IPS-15b (cell line): ENCODE measurements around the gene MAP3K2.

Experiments
- H3K27me3 ChIP-seq: one replicate; pipeline ENCODE4 v1.6.1; 2013; ENCODE audit warnings: low read length; ENCODE audit not compliant: control insufficient read depth, insufficient read depth
- H3K36me3 ChIP-seq: one replicate; pipeline ENCODE4 v1.6.1; 2013; ENCODE audit warnings: low read length; ENCODE audit not compliant: control insufficient read depth, insufficient read depth
- H3K4me1 ChIP-seq: one replicate; pipeline ENCODE4 v1.6.1; 2013; ENCODE audit warnings: mild to moderate bottlenecking, low read length; ENCODE audit not compliant: control insufficient read depth, insufficient read depth
- H3K4me3 ChIP-seq: one replicate; pipeline ENCODE4 v1.5.1; 2013; ENCODE audit warnings: low read depth, low read length
- H3K9ac ChIP-seq: one replicate; pipeline ENCODE4 v1.6.1; 2013; ENCODE audit warnings: low read depth, mild to moderate bottlenecking, low read length
- H3K9me3 ChIP-seq: one replicate; pipeline ENCODE4 v1.6.1; 2013; ENCODE audit warnings: mild to moderate bottlenecking, low read length; ENCODE audit not compliant: control insufficient read depth, insufficient read depth

Gene MAP3K2

DNA sequence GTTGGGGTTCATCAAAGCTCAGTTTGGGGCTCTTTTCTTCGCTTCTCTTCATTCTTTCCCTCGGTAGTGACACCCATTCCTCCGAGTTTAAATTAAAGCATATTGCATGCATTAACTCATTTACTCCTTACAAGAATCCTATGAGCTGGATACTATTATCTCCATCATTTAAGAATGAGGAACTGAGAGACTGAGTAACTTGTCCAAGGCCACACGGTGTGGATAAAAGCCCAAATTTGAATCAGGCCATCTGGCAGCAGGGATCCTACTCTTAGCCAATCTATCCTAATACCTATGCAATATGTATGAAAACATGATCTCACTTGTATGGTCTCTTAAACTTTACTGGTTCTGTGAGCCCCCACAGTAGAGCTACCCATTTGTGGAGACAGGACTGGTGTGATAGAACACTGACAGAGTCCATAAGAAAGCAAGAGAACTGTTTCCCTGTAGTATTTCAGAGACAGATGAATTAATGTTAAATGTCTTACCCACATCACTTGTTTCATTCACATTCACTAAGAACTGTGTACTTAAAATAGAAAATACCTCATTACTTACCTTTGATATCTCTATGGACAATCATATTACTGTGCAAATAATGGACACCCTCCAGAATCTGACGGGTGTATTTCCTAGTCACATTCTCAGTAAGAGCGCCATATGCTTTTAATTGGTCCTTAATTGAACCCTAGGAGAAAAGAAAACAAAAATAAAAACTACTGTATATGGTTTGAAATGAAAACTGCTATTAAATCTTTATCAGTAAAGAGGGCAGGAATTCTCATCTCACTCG lies 73.4 kb downstream of the MAP3K2 start:
- no peaks in the 10 kb centered on the region for H3K27me3 ChIP-seq
- H3K4me1 ChIP-seq = no peaks in the 10 kb centered on the region
- no peak overlapping the region for H3K4me3 ChIP-seq
- H3K36me3 ChIP-seq = peaks cover 11% of the 10 kb centered on the region
- H3K9me3 ChIP-seq = no peaks in the 10 kb centered on the region
- H3K9ac ChIP-seq = no peak overlapping the region

DNA sequence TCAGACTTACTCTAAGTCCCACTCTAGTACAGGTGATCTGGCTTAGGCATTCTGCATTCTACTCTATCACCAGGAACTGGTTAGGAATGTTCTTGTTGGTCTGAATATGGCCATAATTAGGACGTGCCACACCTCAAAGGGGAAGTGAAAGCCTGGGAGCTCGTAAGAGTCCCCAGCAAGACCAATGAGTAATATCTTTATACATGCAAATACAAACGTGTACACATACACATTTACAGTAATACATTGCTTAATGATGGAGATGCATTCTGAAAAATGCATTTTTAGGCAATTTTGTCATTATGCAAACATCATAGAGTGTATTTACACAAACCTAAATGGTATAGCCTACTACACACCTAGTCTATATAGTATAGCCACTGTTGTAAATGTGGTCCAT lies 74.4 kb downstream of the MAP3K2 start:
- Histone ChIP-seq H3K9ac (no peak overlapping the region), H3K27me3 (no peaks in the 10 kb centered on the region), H3K4me1 (no peaks in the 10 kb centered on the region), H3K36me3 (peaks cover 11% of the 10 kb centered on the region), H3K4me3 (no peak overlapping the region), H3K9me3 (no peaks in the 10 kb centered on the region)

DNA sequence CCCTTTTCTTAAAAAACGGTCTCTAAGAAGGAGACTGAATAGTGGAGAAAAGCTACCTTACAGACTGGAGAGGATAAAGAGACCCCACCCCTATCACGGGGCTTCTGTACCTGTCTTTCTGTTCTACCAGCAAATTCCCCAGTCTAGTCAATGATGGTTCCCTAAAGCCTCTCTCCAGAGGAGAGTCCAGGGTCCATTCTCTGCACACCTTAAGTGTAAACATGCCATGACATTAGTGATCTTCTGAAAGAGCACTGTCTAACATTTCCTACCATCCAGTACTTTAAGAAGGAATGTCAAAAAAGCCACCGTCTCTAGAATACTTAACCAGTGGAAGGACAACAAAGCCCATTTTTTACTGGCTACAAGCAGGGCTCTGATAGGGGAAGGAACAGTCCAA lies 76.8 kb downstream of the MAP3K2 start:
- no peaks in the 10 kb centered on the region for H3K27me3 ChIP-seq
- no peak overlapping the region for H3K4me3 ChIP-seq
- H3K9me3 ChIP-seq = no peaks in the 10 kb centered on the region
- no peaks in the 10 kb centered on the region for H3K4me1 ChIP-seq
- H3K9ac ChIP-seq = no peak overlapping the region
- H3K36me3 ChIP-seq = peaks cover 11% of the 10 kb centered on the region

DNA sequence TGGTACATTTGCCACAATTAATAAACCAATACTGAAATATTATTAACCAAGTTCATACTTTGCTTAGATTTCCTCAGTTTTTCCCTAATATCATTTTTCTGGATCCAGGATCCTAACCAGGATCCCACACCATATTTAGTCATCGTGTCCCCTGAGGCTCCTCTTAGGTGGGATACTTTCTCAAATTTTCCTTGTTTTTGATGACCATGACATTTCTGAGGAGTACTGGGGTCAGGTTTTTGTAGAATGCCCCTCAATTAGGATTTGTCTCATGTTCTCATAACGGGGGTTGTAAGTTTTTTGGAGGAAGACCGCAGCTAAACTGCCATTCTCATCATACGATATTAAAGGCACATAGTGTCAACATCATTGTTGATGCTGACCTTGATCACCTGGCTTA lies 78.3 kb downstream of the MAP3K2 start:
- Histone ChIP-seq H3K4me1 (no peaks in the 10 kb centered on the region), H3K4me3 (no peak overlapping the region), H3K27me3 (no peaks in the 10 kb centered on the region), H3K9ac (no peak overlapping the region), H3K9me3 (no peaks in the 10 kb centered on the region), H3K36me3 (peaks cover 9% of the 10 kb centered on the region)

DNA sequence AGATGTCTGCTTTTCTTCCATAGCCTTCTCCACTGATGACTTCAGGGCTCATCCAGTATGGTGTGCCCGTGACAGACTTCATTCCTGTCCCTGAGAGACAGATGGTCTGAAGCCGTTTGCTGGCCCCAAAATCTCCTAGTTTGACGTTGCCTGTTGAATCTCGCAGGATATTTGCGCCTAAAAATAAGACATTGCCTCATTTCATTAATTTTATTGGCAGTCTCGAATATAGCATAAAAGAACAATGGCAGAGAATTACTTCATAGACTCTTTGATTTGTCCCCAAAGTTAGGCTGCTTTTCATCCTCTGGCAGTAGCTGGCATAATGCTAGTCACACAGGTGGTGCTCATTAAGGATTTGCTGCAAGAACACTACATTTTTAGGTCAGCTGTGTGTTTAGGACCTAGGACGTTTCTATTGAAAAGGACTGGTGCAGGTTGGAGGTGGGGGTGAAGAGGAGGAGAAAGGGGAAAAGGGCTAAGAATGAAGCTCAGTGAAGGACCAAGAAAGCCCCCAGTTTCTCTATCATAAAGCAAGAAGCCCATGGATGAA lies 79.1 kb downstream of the MAP3K2 start:
- H3K27me3 ChIP-seq = no peaks in the 10 kb centered on the region
- no peak overlapping the region for H3K4me3 ChIP-seq
- H3K36me3 ChIP-seq = peaks cover 7% of the 10 kb centered on the region
- H3K9me3 ChIP-seq = no peaks in the 10 kb centered on the region
- H3K4me1 ChIP-seq = no peaks in the 10 kb centered on the region
- no peak overlapping the region for H3K9ac ChIP-seq

DNA sequence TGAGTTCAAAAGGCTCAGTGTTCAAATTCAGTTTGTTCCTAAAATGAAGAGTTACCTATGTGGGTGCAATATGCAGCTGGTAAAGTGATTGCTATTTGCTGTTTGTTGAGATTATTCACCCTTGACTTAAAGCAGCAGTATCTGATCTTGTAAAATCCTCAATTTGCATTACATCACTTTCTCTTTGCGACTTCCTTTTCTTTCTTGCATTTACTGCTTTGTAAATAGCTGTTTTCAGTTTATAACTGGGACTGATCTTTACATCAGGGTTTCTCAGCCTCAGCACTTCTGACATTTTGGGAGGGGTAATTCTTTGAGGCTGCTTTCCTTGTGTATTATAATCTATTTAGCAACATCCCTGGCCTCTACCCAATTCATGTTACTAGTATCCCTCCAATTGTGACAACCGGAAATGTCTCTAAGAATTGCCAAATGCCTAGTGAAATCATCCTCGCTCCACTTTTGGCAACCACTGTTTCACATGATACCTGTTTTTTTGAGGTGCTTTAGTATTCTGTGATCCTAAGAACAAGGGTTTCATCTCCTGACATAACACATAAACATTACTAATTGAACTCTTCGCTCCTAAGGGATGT lies 81.7 kb downstream of the MAP3K2 start:
- Histone ChIP-seq H3K9me3 (no peaks in the 10 kb centered on the region), H3K27me3 (no peaks in the 10 kb centered on the region), H3K4me1 (no peaks in the 10 kb centered on the region), H3K9ac (no peak overlapping the region), H3K36me3 (no peaks in the 10 kb centered on the region), H3K4me3 (no peak overlapping the region)

DNA sequence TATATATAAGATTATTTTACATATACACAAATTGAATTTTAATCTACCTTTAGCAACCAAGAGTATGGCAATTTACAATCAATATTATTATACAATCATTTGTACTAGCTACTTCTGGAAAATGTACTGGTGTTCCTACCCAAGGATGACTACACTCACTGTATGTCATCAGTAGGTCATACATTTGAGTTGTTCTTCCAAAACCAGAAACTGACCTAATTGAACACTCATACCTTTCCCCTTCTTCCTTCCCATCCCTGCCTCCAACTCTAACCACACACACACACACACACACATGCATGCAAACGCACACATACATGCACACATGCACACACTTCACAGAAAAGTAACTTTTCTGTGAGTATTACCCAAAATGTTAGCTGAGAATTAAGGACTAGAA lies 85.6 kb downstream of the MAP3K2 start:
- H3K9ac ChIP-seq = no peak overlapping the region
- no peaks in the 10 kb centered on the region for H3K27me3 ChIP-seq
- no peaks in the 10 kb centered on the region for H3K36me3 ChIP-seq
- H3K9me3 ChIP-seq = no peaks in the 10 kb centered on the region
- H3K4me3 ChIP-seq = no peak overlapping the region
- no peaks in the 10 kb centered on the region for H3K4me1 ChIP-seq

DNA sequence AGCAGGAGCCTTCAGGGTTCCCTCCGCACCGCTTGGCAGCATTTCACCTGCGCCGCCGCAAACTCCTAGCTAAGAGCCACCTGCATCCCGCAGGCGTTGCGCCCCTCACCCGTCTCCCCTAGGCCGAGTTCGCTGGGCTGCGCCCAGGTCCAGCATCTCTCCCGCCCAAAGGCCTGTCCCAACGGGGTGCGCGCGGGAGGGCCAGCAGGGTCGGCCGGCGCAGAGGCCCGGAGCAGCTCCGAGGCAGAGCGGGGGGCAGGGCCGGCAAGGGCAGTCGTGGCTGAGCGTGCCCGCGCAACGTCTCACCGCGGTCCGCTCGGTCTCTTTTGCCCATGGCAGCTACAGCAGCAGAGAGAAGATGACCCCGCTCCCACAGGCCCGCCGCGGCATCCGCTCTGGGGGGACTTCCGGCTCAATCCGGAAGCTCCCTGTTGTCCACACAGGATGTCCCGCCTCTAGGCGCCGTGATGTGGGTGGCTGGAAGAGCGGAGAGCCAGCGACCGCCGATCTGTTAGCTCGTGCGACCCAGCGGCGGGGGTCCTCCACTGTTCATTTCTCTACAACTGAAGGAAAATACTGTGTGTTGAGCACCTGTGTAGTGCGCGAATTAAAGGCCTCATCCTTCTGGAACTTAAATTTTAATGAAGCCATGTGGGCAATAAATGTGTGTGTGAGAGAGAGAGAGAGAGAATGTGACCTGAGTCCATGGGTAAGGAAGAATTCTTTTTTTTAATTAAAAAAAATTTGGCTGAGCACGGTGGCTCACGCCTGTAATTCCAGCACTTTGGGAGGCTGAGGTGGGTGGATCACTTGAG lies 93.8 kb downstream of the MAP3K2 start, which contains the start of gene ERCC3:
Gene ERCC3, minus strand, starts transcription at position 397 of the 815 bp plus-strand sequence. Its CDS starts 63 bp downstream, at position 334.
- Histone ChIP-seq H3K9ac (peak within 1 kb of the TSS; percentile 94), H3K36me3 (peaks cover 24% of the 10 kb centered on the region), H3K4me3 (peak within 1 kb of the TSS; percentile 91), H3K9me3 (no peaks in the 10 kb centered on the region), H3K27me3 (no peaks in the 10 kb centered on the region), H3K4me1 (peaks cover 2% of the 10 kb centered on the region)

DNA sequence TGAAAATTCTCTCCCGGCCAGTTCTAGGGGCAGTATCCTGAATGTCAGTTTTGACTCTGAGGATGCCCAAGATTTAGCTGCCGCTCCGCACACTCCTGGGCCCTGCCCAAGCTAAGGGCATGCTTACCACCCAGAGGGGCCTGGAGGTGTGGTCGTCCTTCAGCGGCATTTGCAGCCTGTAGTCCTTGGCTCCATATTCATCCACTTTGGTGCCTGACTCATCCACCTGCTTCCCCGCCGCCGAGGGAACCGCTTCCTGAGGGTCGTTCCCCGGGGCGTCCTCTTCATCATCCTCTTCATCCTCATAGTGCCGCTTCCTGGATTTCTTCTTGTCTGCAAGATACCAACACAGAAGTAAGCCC lies 94.4 kb downstream of the MAP3K2 start:
- Histone ChIP-seq H3K9ac (peak overlapping the region; percentile 92), H3K4me3 (peak overlapping the region; percentile 91), H3K9me3 (no peaks in the 10 kb centered on the region), H3K27me3 (no peaks in the 10 kb centered on the region), H3K4me1 (peaks cover 2% of the 10 kb centered on the region), H3K36me3 (peaks cover 29% of the 10 kb centered on the region)

DNA sequence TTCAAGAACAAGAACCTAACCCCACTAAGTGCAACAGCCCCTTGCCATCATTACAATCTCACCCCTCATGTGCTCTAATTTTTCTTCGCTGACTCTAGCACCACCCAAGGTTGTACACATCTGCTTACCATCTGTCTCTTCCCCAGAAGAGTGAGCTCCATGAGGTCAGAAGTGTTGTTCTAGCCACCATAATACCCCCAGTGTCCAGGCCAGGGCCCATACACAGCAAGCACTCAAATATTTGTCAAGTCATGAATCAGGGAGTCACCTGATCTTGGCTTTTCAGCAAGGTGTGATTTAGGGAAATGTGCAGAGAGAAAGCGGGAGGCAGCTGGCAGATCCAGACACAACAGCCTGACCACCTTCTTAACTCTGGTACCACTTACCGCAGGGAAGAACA lies 99.5 kb downstream of the MAP3K2 start:
- peaks cover 9% of the 10 kb centered on the region for H3K9me3 ChIP-seq
- no peaks in the 10 kb centered on the region for H3K27me3 ChIP-seq
- peaks cover 64% of the 10 kb centered on the region for H3K36me3 ChIP-seq

DNA sequence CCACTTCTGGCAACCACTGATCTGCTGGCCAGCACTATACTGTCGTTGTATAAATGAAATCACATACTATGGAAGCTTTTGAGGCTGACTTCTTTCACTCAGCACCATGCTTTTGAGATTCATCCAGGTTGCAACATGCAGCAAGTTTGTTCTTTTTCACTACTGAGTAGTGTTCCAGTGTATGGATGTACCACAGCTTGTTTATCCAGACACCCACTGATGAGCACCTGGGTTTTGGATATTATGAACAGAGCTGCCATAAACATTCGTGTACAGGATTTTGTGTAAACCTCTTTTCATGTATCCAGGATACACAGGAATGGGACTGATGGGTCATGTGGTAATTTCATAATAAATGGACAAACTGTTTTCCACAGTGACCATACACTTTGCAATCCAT lies 104.5 kb downstream of the MAP3K2 start:
- Histone ChIP-seq H3K36me3 (peaks cover 55% of the 10 kb centered on the region), H3K4me3 (no peak overlapping the region), H3K9ac (no peak overlapping the region), H3K9me3 (peaks cover 10% of the 10 kb centered on the region), H3K4me1 (no peaks in the 10 kb centered on the region), H3K27me3 (no peaks in the 10 kb centered on the region)

More for the DNA sequence above, 99.5 kb downstream of the MAP3K2 start:
- H3K4me1 ChIP-seq = peaks cover 2% of the 10 kb centered on the region
- no peak overlapping the region for H3K4me3 ChIP-seq
- no peak overlapping the region for H3K9ac ChIP-seq
